HPDE6-E6E7 (cell line): ENCODE measurements around the gene TUBB1.
A peak's percentile ranks its signal among the peaks of the same experiment; 100 is the strongest.

Source experiments
- DNase-seq: peaks from one replicate; pipeline ENCODE4 v3.0.0; 2011; ENCODE audit warnings: missing footprints; ENCODE audit errors: extremely low spot score

TUBB1 gene

DNA sequence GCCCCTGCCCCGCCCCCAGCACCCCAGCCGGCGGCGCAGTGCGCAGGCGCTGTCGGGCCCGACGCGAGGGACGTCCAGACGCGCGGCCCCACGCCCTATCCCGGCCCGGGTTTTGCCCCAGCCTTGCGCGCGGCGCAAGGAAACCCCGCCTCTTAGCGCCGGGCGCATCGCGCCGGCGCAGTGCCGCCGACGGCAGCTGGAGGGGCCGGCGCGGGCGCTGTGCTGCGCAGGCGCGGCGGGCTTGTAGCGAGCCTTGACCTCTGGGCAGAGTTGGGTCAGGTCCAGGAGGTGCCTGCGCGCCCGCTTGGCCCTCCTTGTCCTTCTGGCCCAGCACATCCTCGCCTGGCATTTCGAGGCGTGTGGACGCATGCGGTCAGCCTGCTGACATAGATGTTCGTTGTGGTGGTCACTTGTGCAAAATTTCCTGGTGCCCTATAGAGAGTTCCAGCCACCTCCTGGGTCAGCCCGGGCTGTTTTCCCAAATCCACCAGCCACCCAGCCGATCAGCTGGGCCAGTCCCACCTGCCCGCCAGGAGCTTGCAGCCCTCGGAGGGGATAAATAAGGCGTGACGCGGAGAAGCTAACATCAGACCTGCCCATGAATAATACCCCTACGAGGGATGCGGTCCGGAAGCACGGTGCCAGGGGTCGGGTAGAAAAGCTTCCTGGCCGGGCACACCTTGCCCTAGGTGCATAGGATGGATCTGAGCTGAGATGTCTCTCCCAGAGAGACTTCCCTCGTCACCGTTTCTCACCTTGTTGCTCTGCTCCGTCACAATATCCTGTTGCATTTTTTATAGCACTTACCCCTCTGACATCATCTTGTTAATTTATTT lies 23.8 kb downstream of the TUBB1 start:
- DNase-seq: peak; percentile 100

DNA sequence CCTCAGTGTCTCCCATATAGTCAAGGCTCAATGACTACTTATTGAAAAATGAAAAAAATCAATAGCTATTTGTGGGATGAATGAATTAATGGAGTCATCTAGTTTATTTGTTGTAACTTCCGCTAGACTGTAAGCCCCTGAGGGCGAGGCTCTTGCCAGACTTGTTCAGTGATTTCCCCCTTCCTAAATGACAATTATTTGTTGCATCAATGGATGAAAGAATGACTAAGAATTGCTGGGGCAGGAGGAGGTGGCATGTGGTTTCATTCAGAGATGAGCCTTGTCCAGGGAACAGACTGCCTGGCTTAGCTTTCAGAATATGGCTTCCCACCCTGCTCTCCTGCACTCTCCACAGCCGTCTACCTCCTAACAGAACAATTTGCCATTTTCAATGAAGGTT lies 24.5 kb downstream of the TUBB1 start:
- no peak for DNase-seq

- no peak for DNase-seq
These were observed 25.1 kb downstream of the TUBB1 start for GRCh38 chr20:59044295-59044694.

DNA sequence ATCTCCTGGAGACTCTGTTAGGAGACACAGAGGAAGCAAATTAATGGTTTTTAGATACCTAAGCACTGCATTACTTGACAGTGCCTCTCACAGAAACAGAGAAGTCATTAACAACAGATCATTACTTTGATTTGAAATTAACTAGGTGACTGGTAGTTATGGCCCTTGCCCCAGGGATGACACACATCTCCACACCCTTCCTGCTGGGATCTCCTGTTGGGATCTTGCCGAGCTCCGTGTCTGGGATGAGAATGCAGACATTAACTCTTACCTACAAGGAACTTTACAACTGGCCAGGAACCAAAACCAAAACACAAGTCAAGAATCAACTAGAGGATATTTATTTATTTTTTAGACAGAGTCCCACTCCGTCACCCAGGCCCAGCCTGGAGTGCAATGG lies 25.6 kb downstream of the TUBB1 start:
- no peak for DNase-seq

DNA sequence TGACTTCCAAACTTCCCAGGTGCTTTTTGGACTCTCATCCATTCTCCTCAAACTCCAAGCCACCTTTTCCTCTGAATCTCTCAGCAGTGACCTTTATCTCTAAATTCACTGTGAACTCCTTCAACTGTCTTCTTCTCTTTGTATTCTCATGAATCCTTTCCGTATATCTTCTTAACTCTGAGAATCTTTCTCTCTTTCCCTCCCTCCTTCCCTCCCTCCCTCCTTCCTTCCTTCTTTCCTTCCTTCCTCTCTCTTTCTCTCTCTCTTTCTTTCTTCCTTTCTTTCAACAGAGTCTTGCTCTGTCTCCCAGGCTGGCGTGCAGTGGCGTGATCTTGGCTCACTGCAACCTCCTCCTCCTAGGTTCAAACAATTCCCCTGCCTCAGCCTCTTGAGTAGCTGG lies 27.6 kb downstream of the TUBB1 start:
- no peak for DNase-seq

DNA sequence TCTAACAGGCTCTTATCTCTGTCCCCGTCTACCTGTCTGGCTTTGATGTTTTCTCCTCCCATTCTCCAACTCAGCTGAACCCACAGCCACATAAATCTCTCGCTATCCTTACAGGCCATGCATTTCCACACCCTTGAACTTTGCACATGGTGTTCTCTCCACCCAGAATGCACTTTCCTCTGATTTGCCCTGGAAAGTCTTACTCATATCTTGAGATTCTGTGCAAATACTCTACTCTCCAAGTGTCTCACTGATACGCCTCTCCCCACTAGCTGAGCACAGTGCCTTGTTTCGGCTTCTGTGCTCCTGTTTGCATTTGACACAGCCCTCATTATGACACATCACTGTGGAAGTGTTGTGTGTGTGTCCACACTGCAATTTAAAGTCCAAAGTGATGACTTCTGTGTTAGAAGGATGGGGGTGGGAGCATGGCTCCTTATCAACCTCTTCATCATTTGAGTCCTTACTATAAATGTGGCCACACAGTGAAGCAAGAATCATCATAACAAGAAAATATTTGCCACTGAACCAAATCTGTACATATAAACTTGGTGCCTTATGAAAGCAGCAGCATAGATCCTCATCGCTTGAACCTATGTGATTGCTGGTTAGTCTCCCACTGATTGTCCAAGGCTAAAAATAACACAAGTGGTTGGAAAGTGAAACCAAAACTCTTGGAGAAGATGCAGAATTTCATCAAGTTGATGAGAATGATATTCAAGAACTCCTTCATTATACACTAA lies 28.9 kb downstream of the TUBB1 start:
- DNase-seq: no peak

DNA sequence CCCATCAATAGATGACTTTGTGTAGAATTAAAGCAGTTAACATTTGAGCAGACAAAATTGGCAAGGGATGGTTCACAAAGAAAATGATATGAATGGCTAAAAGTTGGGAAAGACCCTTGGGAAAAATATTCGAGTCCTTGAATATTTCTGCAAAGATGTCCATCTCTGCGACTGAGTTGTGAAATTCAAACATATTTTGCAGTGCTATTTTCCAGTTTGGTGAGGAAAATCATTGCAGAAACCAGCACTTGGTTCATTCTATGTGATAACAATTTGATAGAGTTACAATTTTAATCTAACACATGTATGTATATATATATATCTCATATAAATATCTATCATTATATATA lies 29.4 kb downstream of the TUBB1 start:
- no peak for DNase-seq

DNA sequence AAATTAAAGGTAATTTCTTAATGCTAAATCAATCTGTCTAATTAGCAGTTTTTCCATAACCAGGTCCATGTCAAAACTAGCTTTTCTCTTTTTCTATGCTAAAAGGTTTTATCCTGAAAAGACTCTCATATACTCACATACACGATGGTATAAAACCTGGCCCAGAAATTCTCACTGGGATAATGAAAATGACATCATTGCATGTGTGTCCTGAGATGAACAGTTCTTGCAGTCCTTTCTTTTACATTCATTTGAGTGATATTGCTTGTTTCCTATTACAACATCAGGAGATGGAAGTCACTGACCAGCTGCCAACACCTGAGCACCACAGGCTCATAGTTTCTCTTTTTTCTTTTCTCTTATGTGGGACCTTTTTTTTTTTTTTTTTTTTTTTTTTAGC lies 31.2 kb downstream of the TUBB1 start:
- no peak for DNase-seq

GRCh38 chr20:59051666-59052185 lies 32.5 kb downstream of the TUBB1 start:
- DNase-seq: no peak

DNA sequence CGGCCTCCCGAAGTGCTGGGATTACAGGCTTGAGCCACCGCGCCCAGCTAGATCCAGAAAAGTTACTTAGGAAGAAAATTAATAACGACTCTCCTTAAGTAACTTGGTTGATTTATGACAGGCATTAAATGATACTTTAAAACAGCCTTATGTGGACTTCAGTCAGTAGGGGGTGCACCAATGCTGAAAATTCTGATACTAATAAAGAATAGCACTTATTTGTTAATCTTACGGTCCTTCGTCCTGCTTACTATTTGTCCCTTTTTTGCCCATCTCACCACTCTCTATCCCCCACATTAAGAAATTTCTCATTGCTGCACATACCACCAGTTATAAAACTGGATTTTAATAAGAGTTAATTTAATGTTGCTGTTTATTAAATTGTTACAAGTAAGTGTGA lies 36.1 kb downstream of the TUBB1 start:
- DNase-seq: no peak

DNA sequence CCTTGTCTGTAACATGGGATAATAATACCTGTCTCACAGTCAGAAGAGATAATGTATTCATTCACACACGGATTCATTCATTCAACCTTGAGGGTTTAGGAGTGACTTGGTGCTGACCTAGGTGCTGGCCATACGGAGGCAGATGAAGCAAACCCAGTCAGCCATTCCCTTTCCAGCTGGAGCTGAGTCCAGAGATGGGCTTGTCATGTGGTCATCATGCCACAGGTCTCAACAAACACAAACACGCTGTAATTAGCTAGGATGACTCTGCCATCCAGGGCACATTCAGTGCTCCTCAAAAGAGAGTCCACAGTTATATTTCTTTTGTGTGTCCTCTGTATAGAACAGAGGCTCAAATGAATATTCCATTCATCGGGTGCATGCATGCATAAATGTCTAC lies 42.9 kb downstream of the TUBB1 start:
- no peak for DNase-seq

DNA sequence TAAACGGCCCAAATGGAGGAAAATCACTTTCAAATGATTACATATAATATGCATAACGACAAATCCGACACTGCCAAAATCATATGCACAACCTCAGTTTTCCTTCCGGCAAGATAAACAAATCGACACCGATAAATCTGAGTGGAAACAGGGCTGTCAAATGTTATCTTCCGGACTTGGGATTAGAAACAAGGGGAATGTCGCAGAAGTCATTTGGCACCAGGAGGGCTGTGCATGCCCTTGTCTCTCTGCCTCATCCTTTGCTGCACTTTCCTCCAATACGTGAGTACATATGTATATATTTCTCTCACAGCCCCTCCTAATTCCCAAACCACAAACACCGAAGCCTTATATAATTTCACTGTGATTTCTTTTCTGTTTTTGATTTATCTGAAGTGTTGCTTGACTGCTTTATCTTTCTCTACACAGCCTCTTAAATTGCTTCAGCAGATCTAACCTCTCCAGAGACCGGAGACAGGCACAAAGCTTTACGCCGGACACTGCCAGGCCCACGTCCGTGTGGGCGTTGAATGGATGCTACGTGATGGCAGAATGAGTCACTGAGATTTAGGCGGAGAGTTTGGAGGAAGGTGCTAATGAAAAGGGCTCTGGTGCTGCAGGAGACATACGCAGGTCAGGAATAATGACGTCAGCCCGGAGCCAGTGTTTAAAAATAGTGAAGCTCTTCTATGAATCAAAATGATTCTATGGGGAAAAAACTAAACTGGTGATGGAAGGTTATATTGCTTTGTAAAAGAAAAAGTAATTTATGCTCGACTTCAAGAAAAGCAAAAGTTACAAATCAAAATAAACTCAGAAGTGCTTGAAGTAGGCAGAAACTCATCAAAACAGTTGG lies 44.4 kb downstream of the TUBB1 start:
- peak; percentile 99 for DNase-seq

DNA sequence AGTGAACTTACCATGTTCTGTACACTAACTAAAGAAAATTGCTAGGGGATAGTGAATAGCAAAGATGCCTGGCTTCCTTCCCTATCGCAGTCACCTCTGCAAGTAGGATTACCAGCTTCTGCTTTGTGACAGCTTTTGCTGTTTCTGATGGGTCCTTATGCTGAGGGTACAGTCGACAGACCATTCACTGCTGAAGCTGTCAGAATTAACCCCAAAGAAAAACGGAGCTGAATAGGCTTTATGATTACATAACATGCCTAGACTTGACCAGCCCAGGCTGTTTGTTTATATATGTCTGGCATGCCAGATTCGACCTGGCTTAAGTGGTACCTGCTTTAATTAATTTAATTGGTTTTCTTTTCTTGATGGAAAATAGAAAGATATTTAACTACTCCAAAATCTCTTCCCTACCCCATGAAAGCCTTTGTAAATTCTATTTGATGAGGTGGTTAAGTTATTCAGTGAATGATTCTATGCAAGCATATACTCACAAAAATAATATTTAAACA lies 45.0 kb downstream of the TUBB1 start:
- peak; percentile 67 for DNase-seq

GRCh38 chr20:59068534-59068933 lies 49.3 kb downstream of the TUBB1 start:
- DNase-seq: no peak

- DNase-seq: no peak
These were observed 49.8 kb downstream of the TUBB1 start for GRCh38 chr20:59069026-59069425.

DNA sequence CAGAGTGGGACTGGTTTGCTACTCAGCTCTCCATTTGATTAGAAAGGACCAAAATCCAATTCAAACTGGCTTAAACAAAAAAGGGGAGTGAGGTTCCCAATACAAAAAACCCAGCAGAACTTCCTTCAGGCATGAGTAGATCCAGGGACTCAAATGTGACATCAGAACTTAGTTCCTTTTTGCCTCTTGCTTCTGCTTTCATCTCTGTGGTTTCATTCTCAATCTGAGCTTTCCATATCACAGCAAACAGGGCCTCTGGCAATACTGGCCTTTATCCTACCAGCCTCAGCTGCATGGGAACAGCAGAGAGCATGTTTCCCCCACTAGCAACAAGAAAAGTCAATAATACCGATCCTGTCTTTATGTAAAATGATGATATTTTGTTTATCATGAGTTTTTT lies 52.0 kb downstream of the TUBB1 start:
- DNase-seq: no peak

GRCh38 chr20:59073582-59073981 lies 54.4 kb downstream of the TUBB1 start:
- no peak for DNase-seq

GRCh38 chr20:59074456-59074855 lies 55.2 kb downstream of the TUBB1 start:
- peak; percentile 73 for DNase-seq

GRCh38 chr20:59075934-59076508 lies 56.8 kb downstream of the TUBB1 start:
- DNase-seq: no peak
